HG03060 (cell line): Measurements from ENCODE around the gene RAB5A.
"Not testable (repeated sequence)": the region's sequence is repeated elsewhere in the genome, so short reads cannot be mapped to it uniquely, and the experiment has no call there.

Experiments used
- ATAC-seq: cut with Tn5 transposase; IDR thresholded peaks from one replicate; pipeline ENCODE4 v1.9.1; 2021; ENCODE audit warnings: low read depth, moderate number of reproducible peaks; ENCODE audit not compliant: unreplicated experiment

The RAB5A gene

GRCh38 chr3:19947549-19948225 is 790 bp downstream of the RAB5A start:
- ATAC-seq: no peak

GRCh38 chr3:19948226-19948591 is 1.3 kb downstream of the RAB5A start:
- no peak for ATAC-seq

- no peak for ATAC-seq
Observed at GRCh38 chr3:19950316-19950715, 3.4 kb downstream of the RAB5A start.

- no peak for ATAC-seq
Observed at GRCh38 chr3:19954676-19955075, 7.8 kb downstream of the RAB5A start.

GRCh38 chr3:19957354-19957753 is 10.5 kb downstream of the RAB5A start:
- ATAC-seq: not testable (repeated sequence)

- ATAC-seq: no peak
Observed at GRCh38 chr3:19959505-19959904, 12.6 kb downstream of the RAB5A start.

- ATAC-seq: no peak
Observed at GRCh38 chr3:19960696-19961095, 13.8 kb downstream of the RAB5A start.

- no peak for ATAC-seq
Observed at GRCh38 chr3:19961960-19962359, 15.1 kb downstream of the RAB5A start.

GRCh38 chr3:19967208-19967607 is 20.3 kb downstream of the RAB5A start:
- no peak for ATAC-seq

GRCh38 chr3:19967812-19968211 is 20.9 kb downstream of the RAB5A start:
- no peak for ATAC-seq

- ATAC-seq: no peak
Observed at GRCh38 chr3:19970327-19970726, 23.4 kb downstream of the RAB5A start.

- ATAC-seq: no peak
Observed at GRCh38 chr3:19972054-19972453, 25.2 kb downstream of the RAB5A start.

- not testable (repeated sequence) for ATAC-seq
Observed at GRCh38 chr3:19988904-19989303, 42.0 kb downstream of the RAB5A start.

GRCh38 chr3:19994796-19995195 is 47.9 kb downstream of the RAB5A start:
- ATAC-seq: no peak

GRCh38 chr3:19997502-19997901 is 50.6 kb downstream of the RAB5A start:
- ATAC-seq: no peak

GRCh38 chr3:20001932-20002331 is 55.0 kb downstream of the RAB5A start:
- no peak for ATAC-seq

- no peak for ATAC-seq
Observed at GRCh38 chr3:20007960-20008359, 61.1 kb downstream of the RAB5A start.

- no peak for ATAC-seq
Observed at GRCh38 chr3:20008646-20009045, 61.7 kb downstream of the RAB5A start.

- no peak for ATAC-seq
Observed at GRCh38 chr3:20012164-20012563, 65.3 kb downstream of the RAB5A start, which contains the start of gene PP2D1. TSS of gene PP2D1 (minus strand) at chr3:20012264. CDS start at chr3:20012072, 192 bp downstream.

- no peak for ATAC-seq
Observed at GRCh38 chr3:20013396-20013795, 66.5 kb downstream of the RAB5A start.

- no peak for ATAC-seq
Observed at GRCh38 chr3:20015525-20015924, 68.6 kb downstream of the RAB5A start.

GRCh38 chr3:20016076-20016475 is 69.2 kb downstream of the RAB5A start:
- not testable (repeated sequence) for ATAC-seq
